ENCODE results near the gene MET. TPM values are rescaled to one million over a fixed set of nuclear protein-coding genes. Genes with fewer than 3 reads are reported as not detected.
"Not testable (repeated sequence)": the region's sequence is repeated elsewhere in the genome, so short reads cannot be mapped to it uniquely, and the experiment has no call there.

The MET gene
- total RNA-seq, 1 experiment from 2014 or later = 5.0 TPM

- no peak overlapping the region for H3K9ac ChIP-seq (ENCODE audit: extremely low read depth, insufficient read length, low read length)
- Mint-ChIP-seq H3K9me3 (peaks cover 6 to 12% of the 10 kb centered on the region in 2 experiments; a peak in 4 of 5 replicates), H3K4me3 (no peak overlapping the region), H3K27ac (peak overlapping the region in 1 of 3 experiments; percentile 60; a peak in 2 of 7 replicates), H3K36me3 (ENCODE audit: insufficient read depth in 1 of 3, low read depth in 3 of 3) (peaks cover 0 to 9% (median 4%) of the 10 kb centered on the region in 3 experiments; a peak in 5 of 7 replicates), H3K4me1 (peaks cover 13 to 14% of the 10 kb centered on the region in 2 experiments), H3K27me3 (ENCODE audit: low read depth) (no peaks in the 10 kb centered on the region)
- no peak overlapping the region for H2BK15ac ChIP-seq (ENCODE audit: low read depth, low read length)
- H2BK120ac ChIP-seq (ENCODE audit: low read depth, low read length, poor library complexity, severe bottlenecking) = no peak overlapping the region
- no peaks in the 10 kb centered on the region for H3K9me3 ChIP-seq (ENCODE audit: control insufficient read depth, low read depth, low read length)
- H3K27me3 ChIP-seq (ENCODE audit: insufficient read depth, low read length) = no peaks in the 10 kb centered on the region
- H3K79me1 ChIP-seq (ENCODE audit: insufficient read depth, low read depth, low read length, poor library complexity, severe bottlenecking) = no peaks in the 10 kb centered on the region
- no peaks in the 10 kb centered on the region for H3K79me2 ChIP-seq (ENCODE audit: insufficient read depth, low read length)
- H2AK5ac ChIP-seq (ENCODE audit: insufficient read length, low read length) = no peak overlapping the region
- no peak overlapping the region for H4K5ac ChIP-seq (ENCODE audit: insufficient read length, low read depth, low read length)
- H3K4me2 ChIP-seq (ENCODE audit: insufficient read depth, insufficient read length, low read length) = no peak overlapping the region
- H2BK12ac ChIP-seq (ENCODE audit: insufficient read length, low read depth, low read length) = no peak overlapping the region
- H4K8ac ChIP-seq (replicated peaks; ENCODE audit: insufficient read length, low read depth, low read length) = no peak overlapping the region
- no peak overlapping the region for H3K27ac ChIP-seq (ENCODE audit: insufficient read length, low read depth, low read length)
- H4K20me1 ChIP-seq (ENCODE audit: control insufficient read depth, insufficient read depth, insufficient read length) = no peaks in the 10 kb centered on the region
- H2BK5ac ChIP-seq (ENCODE audit: insufficient read length, low read length) = no peak overlapping the region
- peaks cover 7% of the 10 kb centered on the region; the same call in 1 of the 2 replicates for H3K4me1 ChIP-seq (ENCODE audit: insufficient read depth, low read length)
- no peak overlapping the region for H3K4ac ChIP-seq (ENCODE audit: low read depth, low read length)
- H3T11ph ChIP-seq (ENCODE audit: low read length) = no peak overlapping the region
- no peak overlapping the region for H2AFZ ChIP-seq (ENCODE audit: low read length)
- no CpG with 5 or more reads among the region's 6 CpGs for WGBS (ENCODE audit: extremely low coverage, insufficient read length, low lambda C conversion rate)
- no peak for DNase-seq
- no peak overlapping the region for H4K91ac ChIP-seq (ENCODE audit: insufficient read length, low read depth, low read length)
- H2BK20ac ChIP-seq (ENCODE audit: low read depth, low read length, poor library complexity, severe bottlenecking) = no peak overlapping the region
- no peak for TF ChIP-seq CTCF (conservative IDR thresholded peaks at IDR 0.05)
- no peaks in the 10 kb centered on the region for H3K23me2 ChIP-seq (ENCODE audit: insufficient read length, low read depth, low read length, poor library complexity, severe bottlenecking)
- no peak overlapping the region for H3K23ac ChIP-seq (ENCODE audit: insufficient read length, low read depth, low read length)
- H3K56ac ChIP-seq (ENCODE audit: insufficient read length, low read depth, low read length) = no peak overlapping the region
- H3K14ac ChIP-seq (ENCODE audit: insufficient read depth, low read length) = no peak overlapping the region
- H3K18ac ChIP-seq (ENCODE audit: insufficient read length, low read depth, low read length) = no peak overlapping the region
Observed at GRCh38 chr7:116742641-116743040, 70.6 kb downstream of the MET start.

DNA sequence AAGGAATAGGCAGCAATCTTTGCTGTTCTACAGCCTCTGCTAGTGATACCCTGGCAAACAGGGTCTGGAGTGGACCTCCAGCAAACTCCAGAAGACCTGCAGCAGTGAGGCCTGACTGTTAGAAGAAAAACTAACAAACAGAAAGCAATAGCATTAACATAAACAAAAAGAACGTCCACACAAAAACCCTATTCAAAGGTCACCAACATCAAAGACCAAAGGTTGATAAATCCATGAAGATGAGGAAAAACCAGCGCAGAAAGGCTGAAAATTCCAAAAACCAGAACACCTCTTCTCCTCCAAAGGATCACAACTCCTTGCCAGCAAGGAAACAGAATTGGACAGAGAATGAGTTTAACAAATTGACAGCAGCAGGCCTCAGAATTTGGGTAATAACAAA lies 71.8 kb downstream of the MET start:
- H4K91ac ChIP-seq (ENCODE audit: insufficient read length, low read depth, low read length); H3K9me3 ChIP-seq (ENCODE audit: control insufficient read depth, low read depth, low read length); H3K4me1 Mint-ChIP-seq; H2BK20ac ChIP-seq (ENCODE audit: low read depth, low read length, poor library complexity, severe bottlenecking); H3K36me3 Mint-ChIP-seq (ENCODE audit: insufficient read depth in 1 of 3, low read depth in 3 of 3); H3K56ac ChIP-seq (ENCODE audit: insufficient read length, low read depth, low read length); H2BK15ac ChIP-seq (ENCODE audit: low read depth, low read length); H3T11ph ChIP-seq (ENCODE audit: low read length); H3K4me2 ChIP-seq (ENCODE audit: insufficient read depth, insufficient read length, low read length); H3K23ac ChIP-seq (ENCODE audit: insufficient read length, low read depth, low read length); H2BK5ac ChIP-seq (ENCODE audit: insufficient read length, low read length); H4K5ac ChIP-seq (ENCODE audit: insufficient read length, low read depth, low read length); H3K27me3 Mint-ChIP-seq (ENCODE audit: low read depth); H3K27ac ChIP-seq (ENCODE audit: insufficient read length, low read depth, low read length); H3K79me2 ChIP-seq (ENCODE audit: insufficient read depth, low read length); H2AK5ac ChIP-seq (ENCODE audit: insufficient read length, low read length); H3K4me1 ChIP-seq (ENCODE audit: insufficient read depth, low read length); H2AFZ ChIP-seq (ENCODE audit: low read length); H3K79me1 ChIP-seq (ENCODE audit: insufficient read depth, low read depth, low read length, poor library complexity, severe bottlenecking); H3K18ac ChIP-seq (ENCODE audit: insufficient read length, low read depth, low read length); H2BK12ac ChIP-seq (ENCODE audit: insufficient read length, low read depth, low read length); H4K8ac ChIP-seq (replicated peaks; ENCODE audit: insufficient read length, low read depth, low read length); DNase-seq; H3K23me2 ChIP-seq (ENCODE audit: insufficient read length, low read depth, low read length, poor library complexity, severe bottlenecking); H3K27ac Mint-ChIP-seq; H3K9ac ChIP-seq (ENCODE audit: extremely low read depth, insufficient read length, low read length); H3K14ac ChIP-seq (ENCODE audit: insufficient read depth, low read length); H3K4me3 Mint-ChIP-seq; H2BK120ac ChIP-seq (ENCODE audit: low read depth, low read length, poor library complexity, severe bottlenecking); H3K4ac ChIP-seq (ENCODE audit: low read depth, low read length); H3K27me3 ChIP-seq (ENCODE audit: insufficient read depth, low read length); H4K20me1 ChIP-seq (ENCODE audit: control insufficient read depth, insufficient read depth, insufficient read length): not testable (repeated sequence)
- H3K9me3 Mint-ChIP-seq = peaks cover 17 to 20% of the 10 kb centered on the region in 2 experiments
- no CpG with 5 or more reads among the region's 2 CpGs for WGBS (ENCODE audit: extremely low coverage, insufficient read length, low lambda C conversion rate)

All from H9 (cell line).